ENCODE results near the gene DNAL4. TPM values are rescaled to one million over a fixed set of nuclear protein-coding genes. Genes with fewer than 3 reads are reported as not detected.

DNAL4 gene
- total and polyA plus RNA-seq, 3 donors from 2014 or later: 54.4 to 107 (median 76.8) TPM

DNA sequence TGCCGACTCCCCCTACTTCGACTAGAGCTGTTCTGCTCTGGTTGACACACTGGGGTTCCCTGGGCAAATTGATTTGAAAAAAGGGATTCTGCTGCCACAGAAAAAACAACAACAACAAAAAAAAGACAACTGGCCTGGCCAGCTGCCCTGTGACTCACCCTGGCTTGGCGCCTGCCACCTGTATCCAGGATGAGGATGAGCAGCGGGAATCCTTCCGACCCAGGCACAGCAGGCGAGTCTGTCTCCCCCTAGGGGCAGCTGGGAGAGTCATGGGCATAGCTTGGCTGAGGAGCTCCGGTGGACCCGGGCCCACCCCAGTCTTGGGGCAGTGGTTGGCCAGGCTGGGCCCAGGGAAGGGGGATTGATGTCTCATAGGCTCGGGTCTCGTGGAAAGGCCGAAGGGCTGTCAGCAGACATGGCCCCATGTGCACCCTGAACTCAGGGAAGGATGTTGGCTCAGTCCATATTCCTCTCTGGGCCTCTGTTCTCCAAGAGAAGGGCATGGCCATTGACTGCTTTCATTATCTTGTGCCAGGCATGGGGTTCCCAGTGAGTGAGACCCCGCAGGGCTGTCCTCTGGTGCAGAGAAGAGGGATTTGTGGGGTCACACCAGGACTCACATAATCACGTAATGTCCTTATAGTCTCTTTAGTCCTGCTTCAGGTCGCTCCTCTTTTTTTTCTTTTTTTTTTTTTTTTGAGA, 27.7 kb downstream of the DNAL4 start:
- no peaks in the 10 kb centered on the region for H3K4me1 ChIP-seq
- no peak for TF ChIP-seq POLR2A (IDR thresholded peaks at IDR 0.05)
- TF ChIP-seq, protein P1, sequence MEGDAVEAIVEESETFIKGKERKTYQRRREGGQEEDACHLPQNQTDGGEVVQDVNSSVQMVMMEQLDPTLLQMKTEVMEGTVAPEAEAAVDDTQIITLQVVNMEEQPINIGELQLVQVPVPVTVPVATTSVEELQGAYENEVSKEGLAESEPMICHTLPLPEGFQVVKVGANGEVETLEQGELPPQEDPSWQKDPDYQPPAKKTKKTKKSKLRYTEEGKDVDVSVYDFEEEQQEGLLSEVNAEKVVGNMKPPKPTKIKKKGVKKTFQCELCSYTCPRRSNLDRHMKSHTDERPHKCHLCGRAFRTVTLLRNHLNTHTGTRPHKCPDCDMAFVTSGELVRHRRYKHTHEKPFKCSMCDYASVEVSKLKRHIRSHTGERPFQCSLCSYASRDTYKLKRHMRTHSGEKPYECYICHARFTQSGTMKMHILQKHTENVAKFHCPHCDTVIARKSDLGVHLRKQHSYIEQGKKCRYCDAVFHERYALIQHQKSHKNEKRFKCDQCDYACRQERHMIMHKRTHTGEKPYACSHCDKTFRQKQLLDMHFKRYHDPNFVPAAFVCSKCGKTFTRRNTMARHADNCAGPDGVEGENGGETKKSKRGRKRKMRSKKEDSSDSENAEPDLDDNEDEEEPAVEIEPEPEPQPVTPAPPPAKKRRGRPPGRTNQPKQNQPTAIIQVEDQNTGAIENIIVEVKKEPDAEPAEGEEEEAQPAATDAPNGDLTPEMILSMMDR (IDR thresholded peaks at IDR 0.05): peak; percentile 25 to 68 (median 52)
- H3K27me3 ChIP-seq: no peaks in the 10 kb centered on the region
- H3K9me3 ChIP-seq: no peaks in the 10 kb centered on the region
- H3K36me3 ChIP-seq (ENCODE audit: low read depth, missing control alignments): no peaks in the 10 kb centered on the region
- intact Hi-C loops (cut with DNase I; ENCODE audit: low total_unique reads): loop anchor here (10.0 kb wide), 1 partner anchor 89 kb away; no protein-coding TSS in a partner anchor
- DNase-seq: peak; percentile 76
- WGBS, 2 donors: 53 to 60% methylated on average over 14 of the region's 14 CpGs
- no peak overlapping the region for H3K27ac ChIP-seq
- H3K4me3 ChIP-seq: no peak overlapping the region

DNA sequence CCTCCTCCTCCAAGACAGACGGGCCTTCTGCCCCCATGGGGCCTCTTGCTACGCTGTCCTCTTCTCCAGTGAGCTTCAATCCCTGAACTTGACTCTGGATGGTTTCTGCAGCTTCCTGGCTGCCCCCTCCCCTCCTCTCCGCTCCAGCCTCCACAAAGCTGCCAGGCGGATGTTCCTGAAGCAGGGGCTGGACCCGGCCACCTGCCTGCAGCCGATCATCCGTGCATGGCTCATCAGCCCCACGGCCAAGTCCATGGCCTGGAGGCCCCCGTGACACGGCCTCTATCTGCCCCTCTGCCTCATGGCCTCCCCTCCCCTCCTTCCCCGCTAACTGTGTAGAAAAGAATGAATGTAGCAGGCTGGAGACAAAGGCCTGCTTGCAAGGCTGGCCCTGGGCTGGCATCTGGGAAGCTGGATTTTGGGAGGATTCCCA, 31.4 kb downstream of the DNAL4 start:
- H3K4me1 ChIP-seq: peaks cover 6% of the 10 kb centered on the region
- no peaks in the 10 kb centered on the region for H3K36me3 ChIP-seq (ENCODE audit: low read depth, missing control alignments)
- H3K9me3 ChIP-seq: no peaks in the 10 kb centered on the region
- no peak for DNase-seq
- H3K27ac ChIP-seq: no peak overlapping the region
- intact Hi-C loops (cut with DNase I; ENCODE audit: low total_unique reads): loop anchor here (10.0 kb wide), 1 partner anchor 92 kb away; no protein-coding TSS in a partner anchor
- TF ChIP-seq POLR2A (IDR thresholded peaks at IDR 0.05): no peak
- TF ChIP-seq, protein P1 (IDR thresholded peaks at IDR 0.05): no peak
- no peak overlapping the region for H3K4me3 ChIP-seq
- 72% methylated on average over 7 to 11 of the region's 11 CpGs for WGBS, 2 donors
- H3K27me3 ChIP-seq: no peaks in the 10 kb centered on the region

DNA sequence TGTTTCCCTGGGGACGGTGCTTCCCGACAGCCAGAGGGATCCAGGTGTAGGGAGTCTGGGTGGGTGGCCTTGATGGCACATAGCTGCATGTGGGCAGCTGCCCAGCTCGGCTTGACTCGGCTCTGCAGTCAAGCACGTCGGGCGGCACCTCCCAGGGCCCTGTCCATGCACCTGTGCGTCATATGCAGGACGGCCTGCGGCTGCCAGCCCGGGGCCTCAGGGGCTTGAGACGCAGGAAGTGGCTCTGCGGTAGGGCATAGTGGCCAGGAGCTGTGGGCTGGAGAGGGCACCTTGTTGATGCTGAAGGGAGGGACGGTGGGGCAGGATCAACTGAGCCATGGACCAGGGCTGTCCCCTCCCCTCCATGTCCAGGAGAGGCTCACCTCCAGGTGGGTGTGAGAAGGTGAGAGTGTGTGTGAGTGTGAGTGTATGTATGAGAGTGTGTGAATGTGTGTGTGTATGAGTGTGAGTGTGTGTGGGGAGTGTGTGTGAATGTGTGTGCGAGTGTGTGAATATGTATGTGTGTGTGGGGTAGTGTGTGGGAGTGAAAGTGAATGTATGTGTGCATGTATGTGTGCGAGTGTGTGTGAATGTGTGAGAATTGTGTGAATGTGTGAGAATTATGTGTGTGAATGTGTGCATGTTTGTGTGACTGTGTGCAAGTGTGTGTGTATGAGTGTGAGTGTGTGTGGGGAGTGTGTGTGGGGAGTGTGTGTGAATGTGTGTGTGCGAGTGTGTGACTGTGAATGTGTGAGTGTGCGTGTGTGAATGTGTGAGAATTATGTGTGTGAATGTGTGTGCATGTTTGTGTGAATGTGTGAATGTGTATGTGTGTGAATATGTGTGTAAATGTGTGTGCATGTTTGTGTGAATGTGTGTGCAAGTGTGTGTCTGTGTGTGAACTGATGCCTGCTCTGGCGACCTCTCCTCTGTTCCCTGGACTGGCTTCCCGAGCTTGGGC, 32.5 kb downstream of the DNAL4 start:
- intact Hi-C loops (cut with DNase I; ENCODE audit: low total_unique reads): loop anchor here (10.0 kb wide), 1 partner anchor 93 kb away; no protein-coding TSS in a partner anchor
- H3K4me1 ChIP-seq: peaks cover 6% of the 10 kb centered on the region
- H3K27ac ChIP-seq: no peak overlapping the region
- no peaks in the 10 kb centered on the region for H3K27me3 ChIP-seq
- no peaks in the 10 kb centered on the region for H3K36me3 ChIP-seq (ENCODE audit: low read depth, missing control alignments)
- TF ChIP-seq, protein P1 (IDR thresholded peaks at IDR 0.05): no peak
- no peak for TF ChIP-seq POLR2A (IDR thresholded peaks at IDR 0.05)
- H3K4me3 ChIP-seq: no peak overlapping the region
- H3K9me3 ChIP-seq: no peaks in the 10 kb centered on the region
- no peak for DNase-seq
- 55 to 67% methylated on average over 17 to 20 of the region's 20 CpGs for WGBS, 2 donors

DNA sequence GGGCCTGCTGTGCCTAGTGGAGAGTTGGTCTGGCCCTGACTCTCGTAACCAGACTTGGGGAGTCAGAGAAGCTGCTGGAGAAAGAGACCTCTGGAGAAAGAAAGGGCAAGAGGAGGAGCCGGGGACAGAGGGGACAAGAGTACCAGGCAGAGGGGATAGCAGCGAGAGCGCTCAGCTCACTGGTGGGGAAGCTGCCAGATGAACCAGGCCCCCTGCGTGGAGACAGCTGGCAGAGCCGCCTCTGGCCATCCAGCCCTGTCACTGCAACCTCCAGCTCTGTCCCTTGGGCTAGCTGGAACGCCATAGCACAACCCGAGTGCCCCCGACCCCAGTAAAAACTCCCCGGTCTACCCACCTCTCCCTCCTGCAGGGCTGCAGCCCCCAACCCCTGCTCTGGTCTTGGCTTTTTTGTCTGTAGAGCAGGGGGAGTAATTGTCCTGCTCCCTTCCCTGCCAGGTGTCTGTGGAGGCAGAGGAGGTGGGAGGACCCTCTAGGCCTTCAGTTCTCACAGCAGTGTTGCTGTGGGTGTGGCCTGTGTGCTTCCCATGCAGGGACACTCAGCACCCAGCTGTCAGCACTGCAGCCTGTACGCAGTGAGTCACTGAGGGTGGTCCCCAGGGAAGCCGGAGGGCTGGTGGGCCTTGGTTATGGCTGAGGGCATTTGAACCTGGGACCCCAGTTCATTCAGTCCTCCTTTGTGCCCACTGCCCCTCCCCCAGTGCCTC, 33.3 kb downstream of the DNAL4 start:
- intact Hi-C loops (cut with DNase I; ENCODE audit: low total_unique reads): loop anchor here (10.0 kb wide), 1 partner anchor 94 kb away; no protein-coding TSS in a partner anchor
- Histone ChIP-seq H3K36me3 (ENCODE audit: low read depth, missing control alignments) (no peaks in the 10 kb centered on the region), H3K27ac (no peak overlapping the region), H3K4me3 (no peak overlapping the region), H3K9me3 (no peaks in the 10 kb centered on the region), H3K4me1 (peaks cover 10% of the 10 kb centered on the region), H3K27me3 (no peaks in the 10 kb centered on the region)
- 75 to 76% methylated on average over 12 of the region's 12 CpGs for WGBS, 2 donors
- DNase-seq: no peak
- TF ChIP-seq, protein P1 (IDR thresholded peaks at IDR 0.05): no peak
- TF ChIP-seq POLR2A (IDR thresholded peaks at IDR 0.05): no peak
